Measurements from ENCODE around the gene APOC4. TPM values are rescaled to one million over a fixed set of nuclear protein-coding genes. Genes with fewer than 3 reads are reported as not detected.

The APOC4 gene
- total RNA-seq, 3 donors from 2014 or later (not counting 1 experiment from before 2014, with no cell fraction given) = not detected

- H3K4me3 ChIP-seq (ENCODE audit: low read length) = no peak overlapping the region
- Mint-ChIP-seq H3K27me3 (ENCODE audit: low read depth in 2 of 2) (peaks cover 18 to 22% of the 10 kb centered on the region in 2 donors), H3K36me3 (no peaks in the 10 kb centered on the region), H3K27ac (no peak overlapping the region), H3K4me3 (no peak overlapping the region), H3K9me3 (no peaks in the 10 kb centered on the region), H3K4me1 (peaks cover 6 to 8% of the 10 kb centered on the region in 2 donors)
- H3K27ac ChIP-seq (ENCODE audit: low read length) = no peak overlapping the region
- whole genome bisulfite sequencing (ENCODE audit: insufficient coverage) = 84% methylated on average over 12 of the region's 12 CpGs
- H3K36me3 ChIP-seq (ENCODE audit: control insufficient read depth, insufficient read depth, low read length) = peaks cover 24% of the 10 kb centered on the region
- TF ChIP-seq CTCF (IDR thresholded peaks at IDR 0.05) = no peak
- peaks cover 12% of the 10 kb centered on the region for H3K27me3 ChIP-seq (ENCODE audit: control insufficient read depth, insufficient read depth, low read length)
- no peak for DNase-seq
- no peak for ATAC-seq
- H3K9me3 ChIP-seq (ENCODE audit: control insufficient read depth, insufficient read depth, low read length) = no peaks in the 10 kb centered on the region
- intact Hi-C loops (cut with micrococcal nuclease) = loop anchor here (5.0 kb wide), 2 partner anchors 343 to 433 kb away; partner anchors contain the start of gene EXOC3L2
- peaks cover 4% of the 10 kb centered on the region for H3K4me1 ChIP-seq (ENCODE audit: control insufficient read depth, insufficient read depth, low read length)
Observed at GRCh38 chr19:44904426-44904994, 37.5 kb upstream of the APOC4 start.

GRCh38 chr19:44905437-44906160 is 36.4 kb upstream of the APOC4 start, which contains the start of gene APOE:
Gene APOE, plus strand, starts transcription at chr19:44905796. Its CDS starts 829 bp downstream, at chr19:44906625.
- DNase-seq (no peak), ATAC-seq (no peak)
- H3K27ac ChIP-seq (ENCODE audit: low read length) = no peak within 1 kb of the TSS
- H3K4me3 ChIP-seq (ENCODE audit: low read length) = no peak within 1 kb of the TSS
- Mint-ChIP-seq H3K4me3 (no peak within 1 kb of the TSS), H3K4me1 (peaks cover 6 to 8% of the 10 kb centered on the region in 2 donors), H3K27ac (no peak within 1 kb of the TSS), H3K27me3 (ENCODE audit: low read depth in 2 of 2) (peaks cover 20 to 22% of the 10 kb centered on the region in 2 donors), H3K9me3 (no peaks in the 10 kb centered on the region), H3K36me3 (no peaks in the 10 kb centered on the region)
- H3K36me3 ChIP-seq (ENCODE audit: control insufficient read depth, insufficient read depth, low read length) = peaks cover 16% of the 10 kb centered on the region
- intact Hi-C loops (cut with micrococcal nuclease) = no loop called here
- TF ChIP-seq CTCF (IDR thresholded peaks at IDR 0.05) = no peak
- 3% methylated on average over 17 of the region's 20 CpGs for WGBS (ENCODE audit: insufficient coverage)
- H3K9me3 ChIP-seq (ENCODE audit: control insufficient read depth, insufficient read depth, low read length) = no peaks in the 10 kb centered on the region
- peaks cover 4% of the 10 kb centered on the region for H3K4me1 ChIP-seq (ENCODE audit: control insufficient read depth, insufficient read depth, low read length)
- H3K27me3 ChIP-seq (ENCODE audit: control insufficient read depth, insufficient read depth, low read length) = peaks cover 12% of the 10 kb centered on the region

GRCh38 chr19:44907613-44908012 is 34.4 kb upstream of the APOC4 start:
- Mint-ChIP-seq H3K27ac (no peak overlapping the region), H3K9me3 (no peaks in the 10 kb centered on the region), H3K27me3 (ENCODE audit: low read depth in 2 of 2) (peaks cover 28 to 31% of the 10 kb centered on the region in 2 donors), H3K4me1 (peaks cover 6 to 8% of the 10 kb centered on the region in 2 donors), H3K4me3 (no peak overlapping the region), H3K36me3 (no peaks in the 10 kb centered on the region)
- peaks cover 4% of the 10 kb centered on the region for H3K36me3 ChIP-seq (ENCODE audit: control insufficient read depth, insufficient read depth, low read length)
- 92% methylated on average over 12 of the region's 12 CpGs for WGBS (ENCODE audit: insufficient coverage)
- ATAC-seq = no peak
- no peak overlapping the region for H3K27ac ChIP-seq (ENCODE audit: low read length)
- DNase-seq = no peak
- TF ChIP-seq CTCF (IDR thresholded peaks at IDR 0.05) = no peak
- H3K4me1 ChIP-seq (ENCODE audit: control insufficient read depth, insufficient read depth, low read length) = peaks cover 4% of the 10 kb centered on the region
- no peaks in the 10 kb centered on the region for H3K9me3 ChIP-seq (ENCODE audit: control insufficient read depth, insufficient read depth, low read length)
- no peak overlapping the region for H3K4me3 ChIP-seq (ENCODE audit: low read length)
- intact Hi-C loops (cut with micrococcal nuclease) = no loop called here
- H3K27me3 ChIP-seq (ENCODE audit: control insufficient read depth, insufficient read depth, low read length) = peaks cover 15% of the 10 kb centered on the region

Data from natural killer cell (primary cell).